Measurements from ENCODE around the gene PCDHA11. TPM values are rescaled to one million over a fixed set of nuclear protein-coding genes. Genes with fewer than 3 reads are reported as not detected.

PCDHA11 gene
- total and polyA plus RNA-seq, 2 experiments from 2014 or later: 11.6 to 26.5 TPM

DNA sequence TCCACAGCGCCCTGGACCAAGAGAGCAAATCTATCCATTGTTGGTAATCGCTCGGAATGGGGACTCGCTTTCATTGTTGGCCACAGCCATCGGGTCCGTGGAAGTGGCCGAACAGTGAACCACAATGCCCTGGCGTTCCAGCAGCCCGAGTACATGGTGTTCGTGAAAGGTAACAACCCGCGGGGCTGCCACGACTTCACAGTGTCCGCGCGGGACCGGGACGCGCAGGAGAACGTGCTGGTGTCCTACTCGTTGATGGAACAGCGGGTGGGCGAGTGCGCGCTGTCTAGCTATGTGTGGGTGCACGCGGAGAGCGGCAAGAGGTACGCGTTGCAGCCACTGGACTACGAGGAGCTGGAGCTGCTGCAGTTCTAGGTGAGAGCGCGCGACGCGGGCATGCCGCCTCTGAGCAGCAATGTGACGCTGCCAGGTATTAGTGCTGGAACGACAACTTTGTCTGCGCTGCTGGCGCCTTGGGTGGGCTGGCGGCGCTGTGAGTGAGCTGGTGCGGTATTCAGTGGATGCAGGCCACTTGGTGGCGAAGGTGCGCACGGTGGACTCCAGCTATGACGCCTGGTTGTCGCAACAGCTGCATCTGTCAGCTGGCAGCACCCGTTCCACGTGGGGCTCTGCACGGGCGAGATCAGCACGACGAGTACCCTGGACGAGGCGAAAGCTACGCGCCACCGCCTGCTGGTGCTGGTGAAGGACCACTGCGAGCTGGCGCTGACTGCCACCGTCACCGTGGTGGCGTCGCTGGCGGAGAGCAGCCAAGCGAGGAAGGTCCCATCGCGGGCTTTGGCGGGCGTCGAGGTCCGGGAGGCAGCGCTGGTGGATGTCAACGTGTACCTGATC is 6.1 kb upstream of the PCDHA11 start:
- no peaks in the 10 kb centered on the region; the same call in 1 of the 2 replicates for H3K36me3 ChIP-seq (ENCODE audit: insufficient read depth)
- peaks cover 15% of the 10 kb centered on the region for H3K79me2 ChIP-seq (replicated peaks; ENCODE audit: insufficient read depth)
- H3K4me2 ChIP-seq: no peak overlapping the region
- DNase-seq (ENCODE audit: low spot score): no peak
- H2AFZ ChIP-seq: no peak overlapping the region
- no peaks in the 10 kb centered on the region for H3K9me2 ChIP-seq (ENCODE audit: insufficient read depth)
- no peaks in the 10 kb centered on the region for H3K27me3 ChIP-seq (ENCODE audit: insufficient read depth)
- Mint-ChIP-seq H3K4me3 (no peak overlapping the region), H3K9me3 (peaks cover 31% of the 10 kb centered on the region; the same call in 2 of the 3 replicates), H3K4me1 (no peaks in the 10 kb centered on the region), H3K27ac (no peak overlapping the region), H3K36me3 (ENCODE audit: low read depth) (peaks cover 51% of the 10 kb centered on the region), H3K27me3 (ENCODE audit: insufficient read depth, low read depth, poor library complexity) (peaks cover 3% of the 10 kb centered on the region)
- TF ChIP-seq, protein P1, sequence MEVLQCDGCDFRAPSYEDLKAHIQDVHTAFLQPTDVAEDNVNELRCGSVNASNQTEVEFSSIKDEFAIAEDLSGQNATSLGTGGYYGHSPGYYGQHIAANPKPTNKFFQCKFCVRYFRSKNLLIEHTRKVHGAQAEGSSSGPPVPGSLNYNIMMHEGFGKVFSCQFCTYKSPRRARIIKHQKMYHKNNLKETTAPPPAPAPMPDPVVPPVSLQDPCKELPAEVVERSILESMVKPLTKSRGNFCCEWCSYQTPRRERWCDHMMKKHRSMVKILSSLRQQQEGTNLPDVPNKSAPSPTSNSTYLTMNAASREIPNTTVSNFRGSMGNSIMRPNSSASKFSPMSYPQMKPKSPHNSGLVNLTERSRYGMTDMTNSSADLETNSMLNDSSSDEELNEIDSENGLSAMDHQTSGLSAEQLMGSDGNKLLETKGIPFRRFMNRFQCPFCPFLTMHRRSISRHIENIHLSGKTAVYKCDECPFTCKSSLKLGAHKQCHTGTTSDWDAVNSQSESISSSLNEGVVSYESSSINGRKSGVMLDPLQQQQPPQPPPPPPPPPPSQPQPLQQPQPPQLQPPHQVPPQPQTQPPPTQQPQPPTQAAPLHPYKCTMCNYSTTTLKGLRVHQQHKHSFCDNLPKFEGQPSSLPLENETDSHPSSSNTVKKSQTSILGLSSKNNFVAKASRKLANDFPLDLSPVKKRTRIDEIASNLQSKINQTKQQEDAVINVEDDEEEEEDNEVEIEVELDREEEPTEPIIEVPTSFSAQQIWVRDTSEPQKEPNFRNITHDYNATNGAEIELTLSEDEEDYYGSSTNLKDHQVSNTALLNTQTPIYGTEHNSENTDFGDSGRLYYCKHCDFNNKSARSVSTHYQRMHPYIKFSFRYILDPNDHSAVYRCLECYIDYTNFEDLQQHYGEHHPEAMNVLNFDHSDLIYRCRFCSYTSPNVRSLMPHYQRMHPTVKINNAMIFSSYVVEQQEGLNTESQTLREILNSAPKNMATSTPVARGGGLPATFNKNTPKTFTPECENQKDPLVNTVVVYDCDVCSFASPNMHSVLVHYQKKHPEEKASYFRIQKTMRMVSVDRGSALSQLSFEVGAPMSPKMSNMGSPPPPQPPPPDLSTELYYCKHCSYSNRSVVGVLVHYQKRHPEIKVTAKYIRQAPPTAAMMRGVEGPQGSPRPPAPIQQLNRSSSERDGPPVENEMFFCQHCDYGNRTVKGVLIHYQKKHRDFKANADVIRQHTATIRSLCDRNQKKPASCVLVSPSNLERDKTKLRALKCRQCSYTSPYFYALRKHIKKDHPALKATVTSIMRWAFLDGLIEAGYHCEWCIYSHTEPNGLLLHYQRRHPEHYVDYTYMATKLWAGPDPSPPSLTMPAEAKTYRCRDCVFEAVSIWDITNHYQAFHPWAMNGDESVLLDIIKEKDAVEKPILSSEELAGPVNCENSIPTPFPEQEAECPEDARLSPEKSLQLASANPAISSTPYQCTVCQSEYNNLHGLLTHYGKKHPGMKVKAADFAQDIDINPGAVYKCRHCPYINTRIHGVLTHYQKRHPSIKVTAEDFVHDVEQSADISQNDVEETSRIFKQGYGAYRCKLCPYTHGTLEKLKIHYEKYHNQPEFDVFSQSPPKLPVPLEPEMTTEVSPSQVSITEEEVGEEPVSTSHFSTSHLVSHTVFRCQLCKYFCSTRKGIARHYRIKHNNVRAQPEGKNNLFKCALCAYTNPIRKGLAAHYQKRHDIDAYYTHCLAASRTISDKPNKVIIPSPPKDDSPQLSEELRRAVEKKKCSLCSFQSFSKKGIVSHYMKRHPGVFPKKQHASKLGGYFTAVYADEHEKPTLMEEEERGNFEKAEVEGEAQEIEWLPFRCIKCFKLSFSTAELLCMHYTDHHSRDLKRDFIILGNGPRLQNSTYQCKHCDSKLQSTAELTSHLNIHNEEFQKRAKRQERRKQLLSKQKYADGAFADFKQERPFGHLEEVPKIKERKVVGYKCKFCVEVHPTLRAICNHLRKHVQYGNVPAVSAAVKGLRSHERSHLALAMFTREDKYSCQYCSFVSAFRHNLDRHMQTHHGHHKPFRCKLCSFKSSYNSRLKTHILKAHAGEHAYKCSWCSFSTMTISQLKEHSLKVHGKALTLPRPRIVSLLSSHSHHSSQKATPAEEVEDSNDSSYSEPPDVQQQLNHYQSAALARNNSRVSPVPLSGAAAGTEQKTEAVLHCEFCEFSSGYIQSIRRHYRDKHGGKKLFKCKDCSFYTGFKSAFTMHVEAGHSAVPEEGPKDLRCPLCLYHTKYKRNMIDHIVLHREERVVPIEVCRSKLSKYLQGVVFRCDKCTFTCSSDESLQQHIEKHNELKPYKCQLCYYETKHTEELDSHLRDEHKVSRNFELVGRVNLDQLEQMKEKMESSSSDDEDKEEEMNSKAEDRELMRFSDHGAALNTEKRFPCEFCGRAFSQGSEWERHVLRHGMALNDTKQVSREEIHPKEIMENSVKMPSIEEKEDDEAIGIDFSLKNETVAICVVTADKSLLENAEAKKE (CRISPR knock-in tag; IDR thresholded peaks at IDR 0.05): no peak
- TF ChIP-seq EZH2 (IDR thresholded peaks at IDR 0.05; ENCODE audit: low read depth, unreplicated experiment) (no peak), EZH2phosphoT487 (IDR thresholded peaks at IDR 0.05; ENCODE audit: unreplicated experiment) (no peak), STAT1 (IDR thresholded peaks at IDR 0.05; ENCODE audit: unreplicated experiment) (no peak), ZNF331 (CRISPR knock-in tag; IDR thresholded peaks at IDR 0.05; ENCODE audit: low read depth) (no peak), NANOG (IDR thresholded peaks at IDR 0.05; ENCODE audit: borderline replicate concordance) (no peak), JUNB (IDR thresholded peaks at IDR 0.05; ENCODE audit: unreplicated experiment) (no peak)
- TF ChIP-seq, protein P2, sequence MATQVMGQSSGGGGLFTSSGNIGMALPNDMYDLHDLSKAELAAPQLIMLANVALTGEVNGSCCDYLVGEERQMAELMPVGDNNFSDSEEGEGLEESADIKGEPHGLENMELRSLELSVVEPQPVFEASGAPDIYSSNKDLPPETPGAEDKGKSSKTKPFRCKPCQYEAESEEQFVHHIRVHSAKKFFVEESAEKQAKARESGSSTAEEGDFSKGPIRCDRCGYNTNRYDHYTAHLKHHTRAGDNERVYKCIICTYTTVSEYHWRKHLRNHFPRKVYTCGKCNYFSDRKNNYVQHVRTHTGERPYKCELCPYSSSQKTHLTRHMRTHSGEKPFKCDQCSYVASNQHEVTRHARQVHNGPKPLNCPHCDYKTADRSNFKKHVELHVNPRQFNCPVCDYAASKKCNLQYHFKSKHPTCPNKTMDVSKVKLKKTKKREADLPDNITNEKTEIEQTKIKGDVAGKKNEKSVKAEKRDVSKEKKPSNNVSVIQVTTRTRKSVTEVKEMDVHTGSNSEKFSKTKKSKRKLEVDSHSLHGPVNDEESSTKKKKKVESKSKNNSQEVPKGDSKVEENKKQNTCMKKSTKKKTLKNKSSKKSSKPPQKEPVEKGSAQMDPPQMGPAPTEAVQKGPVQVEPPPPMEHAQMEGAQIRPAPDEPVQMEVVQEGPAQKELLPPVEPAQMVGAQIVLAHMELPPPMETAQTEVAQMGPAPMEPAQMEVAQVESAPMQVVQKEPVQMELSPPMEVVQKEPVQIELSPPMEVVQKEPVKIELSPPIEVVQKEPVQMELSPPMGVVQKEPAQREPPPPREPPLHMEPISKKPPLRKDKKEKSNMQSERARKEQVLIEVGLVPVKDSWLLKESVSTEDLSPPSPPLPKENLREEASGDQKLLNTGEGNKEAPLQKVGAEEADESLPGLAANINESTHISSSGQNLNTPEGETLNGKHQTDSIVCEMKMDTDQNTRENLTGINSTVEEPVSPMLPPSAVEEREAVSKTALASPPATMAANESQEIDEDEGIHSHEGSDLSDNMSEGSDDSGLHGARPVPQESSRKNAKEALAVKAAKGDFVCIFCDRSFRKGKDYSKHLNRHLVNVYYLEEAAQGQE (IDR thresholded peaks at IDR 0.05; ENCODE audit: unreplicated experiment): no peak
- TF ChIP-seq, protein P3, sequence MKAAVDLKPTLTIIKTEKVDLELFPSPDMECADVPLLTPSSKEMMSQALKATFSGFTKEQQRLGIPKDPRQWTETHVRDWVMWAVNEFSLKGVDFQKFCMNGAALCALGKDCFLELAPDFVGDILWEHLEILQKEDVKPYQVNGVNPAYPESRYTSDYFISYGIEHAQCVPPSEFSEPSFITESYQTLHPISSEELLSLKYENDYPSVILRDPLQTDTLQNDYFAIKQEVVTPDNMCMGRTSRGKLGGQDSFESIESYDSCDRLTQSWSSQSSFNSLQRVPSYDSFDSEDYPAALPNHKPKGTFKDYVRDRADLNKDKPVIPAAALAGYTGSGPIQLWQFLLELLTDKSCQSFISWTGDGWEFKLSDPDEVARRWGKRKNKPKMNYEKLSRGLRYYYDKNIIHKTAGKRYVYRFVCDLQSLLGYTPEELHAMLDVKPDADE (IDR thresholded peaks at IDR 0.05): no peak
- H3K27ac ChIP-seq (ENCODE audit: low read depth): no peak overlapping the region
- H3K4me1 ChIP-seq (ENCODE audit: insufficient read depth): no peaks in the 10 kb centered on the region
- ATAC-seq: no peak
- no peaks in the 10 kb centered on the region for H3F3A ChIP-seq (replicated peaks; ENCODE audit: low read depth)
- no peaks in the 10 kb centered on the region; the same call in 1 of the 2 replicates for H4K20me1 ChIP-seq (replicated peaks; ENCODE audit: insufficient read depth)
- H3K4me3 ChIP-seq: no peak overlapping the region

All from GM23338 (cell line).